ENCODE data around the gene SSNA1. TPM values are rescaled to one million over a fixed set of nuclear protein-coding genes. Genes with fewer than 3 reads are reported as not detected.

SSNA1 gene
- total and polyA plus RNA-seq, 2 donors: 74.9 to 85.2 TPM

DNA sequence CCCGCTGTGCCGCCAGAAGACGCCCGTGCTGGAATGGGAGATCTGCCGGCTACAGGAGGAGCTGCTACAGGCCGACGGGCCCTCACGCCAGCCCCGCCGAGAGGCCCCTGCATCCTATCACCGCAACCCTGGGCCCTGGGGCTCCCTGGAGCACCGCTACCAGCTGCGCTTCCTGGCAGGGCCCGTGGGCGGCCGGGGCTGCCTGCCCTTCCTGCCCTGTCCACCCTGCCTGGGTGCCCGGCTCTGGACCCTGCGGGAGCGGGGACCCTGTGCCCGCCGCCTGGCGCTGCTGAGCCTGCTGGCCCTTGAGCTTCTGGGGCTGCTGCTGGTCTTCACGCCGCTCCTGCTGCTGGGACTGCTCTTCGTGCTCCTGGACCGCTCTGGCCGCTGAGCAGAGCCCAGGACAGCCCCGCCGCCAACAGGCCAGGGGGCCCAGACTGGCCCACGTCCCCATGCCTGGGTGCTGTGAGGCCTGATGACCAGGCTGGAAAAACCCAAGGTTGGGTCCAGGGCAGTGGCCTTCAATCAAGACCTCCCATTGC lies 29.8 kb downstream of the SSNA1 start:
- Histone ChIP-seq H3K9me3 (ENCODE audit: control insufficient read depth in 2 of 2, insufficient read depth in 1 of 2, low read length in 1 of 2) (no peaks in the 10 kb centered on the region), H3K27me3 (ENCODE audit: control insufficient read depth in 2 of 2, insufficient read depth in 1 of 2, low read length in 1 of 2) (peaks cover 19 to 32% of the 10 kb centered on the region in 2 donors), H3K27ac (ENCODE audit: low read depth in 1 of 2, low read length in 1 of 2) (no peak overlapping the region), H3K36me3 (ENCODE audit: control insufficient read depth in 2 of 2, insufficient read depth in 2 of 2, low read length in 1 of 2) (peaks cover 23 to 31% of the 10 kb centered on the region in 2 donors), H3K4me3 (ENCODE audit: low read length in 2 of 2) (no peak overlapping the region), H3K4me1 (ENCODE audit: control insufficient read depth in 2 of 2, insufficient read depth in 2 of 2, low read length in 2 of 2) (peaks cover 7 to 14% of the 10 kb centered on the region in 2 donors)
- 97% methylated on average over 30 of the region's 30 CpGs for WGBS
- DNase-seq (ENCODE audit: low read depth in 6 of 9, low spot score in 9 of 9): no peak

DNA sequence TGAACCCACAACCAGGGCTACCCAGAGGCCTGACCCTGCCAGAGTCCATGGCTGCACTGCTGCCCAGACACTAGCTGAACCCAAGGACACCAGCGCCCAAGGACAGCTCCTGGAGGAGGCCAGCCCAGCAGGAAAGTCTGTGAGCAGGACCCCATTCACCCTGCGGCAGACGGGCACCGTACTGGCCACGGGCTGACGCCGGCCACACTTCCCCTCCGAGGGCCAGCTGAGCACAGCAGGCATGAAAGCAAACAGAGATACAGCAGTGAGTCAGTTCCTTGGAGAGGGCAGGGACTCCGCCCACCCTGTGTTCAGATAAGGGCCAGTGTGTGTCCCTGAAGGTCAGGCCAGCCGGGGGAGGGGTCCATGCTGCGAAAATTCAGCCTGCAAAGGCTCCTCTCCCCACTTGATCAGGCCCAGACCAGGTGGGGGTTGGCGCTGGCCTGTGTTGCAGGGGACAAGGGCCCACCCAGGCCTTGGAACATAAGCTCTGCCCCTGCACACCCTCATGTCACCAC lies 30.3 kb downstream of the SSNA1 start:
- Histone ChIP-seq H3K27ac (ENCODE audit: low read depth in 1 of 2, low read length in 1 of 2) (no peak overlapping the region), H3K36me3 (ENCODE audit: control insufficient read depth in 2 of 2, insufficient read depth in 2 of 2, low read length in 1 of 2) (peaks cover 20 to 30% of the 10 kb centered on the region in 2 donors), H3K4me1 (ENCODE audit: control insufficient read depth in 2 of 2, insufficient read depth in 2 of 2, low read length in 2 of 2) (peaks cover 10 to 14% of the 10 kb centered on the region in 2 donors), H3K9me3 (ENCODE audit: control insufficient read depth in 2 of 2, insufficient read depth in 1 of 2, low read length in 1 of 2) (no peaks in the 10 kb centered on the region), H3K27me3 (ENCODE audit: control insufficient read depth in 2 of 2, insufficient read depth in 1 of 2, low read length in 1 of 2) (peaks cover 19 to 32% of the 10 kb centered on the region in 2 donors), H3K4me3 (ENCODE audit: low read length in 2 of 2) (no peak overlapping the region)
- WGBS: 95% methylated on average over 12 of the region's 12 CpGs
- no peak for DNase-seq (ENCODE audit: low read depth in 6 of 9, low spot score in 9 of 9)

DNA sequence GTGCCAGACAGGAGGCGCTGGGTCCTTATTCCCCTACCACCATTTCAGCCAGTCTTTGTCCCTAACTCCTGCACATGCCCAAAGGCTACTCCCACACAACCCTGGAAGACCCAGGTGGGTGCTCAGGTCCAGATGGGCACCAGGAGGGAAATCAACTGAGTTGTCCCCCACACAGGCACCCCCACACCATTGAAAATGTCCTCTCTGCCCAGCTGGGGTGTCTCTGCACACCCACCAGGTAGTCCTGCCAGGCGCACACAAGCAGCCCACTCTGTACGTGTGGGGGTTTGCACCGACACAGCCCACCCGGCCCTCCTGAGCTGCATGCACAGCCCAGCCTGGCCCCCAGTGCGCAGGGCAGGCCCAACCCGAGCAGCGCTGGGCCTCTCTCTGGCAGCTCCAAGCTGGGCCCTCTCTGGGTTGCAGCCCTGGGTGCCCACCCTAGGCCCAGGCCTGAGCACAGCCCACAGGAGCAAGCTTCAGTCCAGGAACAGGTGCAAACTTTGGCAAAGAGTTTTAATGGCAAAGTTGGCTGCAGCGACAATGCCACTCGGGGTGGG lies 31.4 kb downstream of the SSNA1 start:
- WGBS: 98% methylated on average over 10 of the region's 10 CpGs
- Histone ChIP-seq H3K36me3 (ENCODE audit: control insufficient read depth in 2 of 2, insufficient read depth in 2 of 2, low read length in 1 of 2) (peaks cover 10 to 24% of the 10 kb centered on the region in 2 donors), H3K27me3 (ENCODE audit: control insufficient read depth in 2 of 2, insufficient read depth in 1 of 2, low read length in 1 of 2) (peaks cover 19 to 32% of the 10 kb centered on the region in 2 donors), H3K4me3 (ENCODE audit: low read length in 2 of 2) (no peak overlapping the region), H3K9me3 (ENCODE audit: control insufficient read depth in 2 of 2, insufficient read depth in 1 of 2, low read length in 1 of 2) (no peaks in the 10 kb centered on the region), H3K27ac (ENCODE audit: low read depth in 1 of 2, low read length in 1 of 2) (no peak overlapping the region), H3K4me1 (ENCODE audit: control insufficient read depth in 2 of 2, insufficient read depth in 2 of 2, low read length in 2 of 2) (peaks cover 14 to 17% of the 10 kb centered on the region in 2 donors)
- no peak for DNase-seq (ENCODE audit: low read depth in 6 of 9, low spot score in 9 of 9)

DNA sequence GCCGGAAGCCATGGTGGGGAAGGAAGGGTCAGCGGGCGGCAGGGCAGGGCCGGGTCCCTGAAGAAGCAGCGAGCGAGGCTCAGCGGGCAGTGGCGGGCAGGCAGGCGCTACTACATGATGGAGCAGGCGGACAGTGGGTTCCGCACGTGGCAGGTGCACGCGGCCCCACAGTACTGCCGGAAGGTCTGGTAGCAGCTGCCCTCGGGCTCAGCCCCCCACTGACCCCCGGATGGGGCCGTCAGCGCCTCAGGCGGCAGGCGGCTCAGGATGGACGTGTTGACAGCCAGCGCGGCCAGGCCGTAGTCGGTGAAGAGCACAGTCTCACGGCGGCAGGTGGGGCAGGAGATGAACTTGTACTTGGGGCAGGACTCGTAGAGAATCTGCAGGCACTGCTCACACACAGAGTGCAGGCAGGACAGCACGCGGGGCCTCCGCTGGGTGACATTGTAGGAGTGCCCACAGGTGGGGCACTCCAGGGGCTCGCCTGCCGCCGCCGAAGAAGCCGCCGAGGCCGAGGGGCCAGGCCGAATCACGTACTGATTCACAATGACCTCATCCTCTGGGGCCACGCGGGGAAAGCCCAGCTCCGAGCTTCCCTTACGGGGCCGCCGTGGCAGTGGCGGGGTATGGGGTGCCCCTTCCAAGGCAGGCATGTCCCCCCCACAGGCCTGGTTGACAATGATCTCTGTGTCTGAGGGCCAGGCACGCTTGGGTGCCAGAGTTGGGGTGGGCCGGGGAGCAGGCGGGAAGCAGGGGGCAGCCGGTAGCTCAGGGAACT lies 32.0 kb downstream of the SSNA1 start:
- no peaks in the 10 kb centered on the region for H3K9me3 ChIP-seq (ENCODE audit: control insufficient read depth in 2 of 2, insufficient read depth in 1 of 2, low read length in 1 of 2)
- H3K27ac ChIP-seq (ENCODE audit: low read depth in 1 of 2, low read length in 1 of 2): no peak overlapping the region
- DNase-seq (ENCODE audit: low read depth in 6 of 9, low spot score in 9 of 9): no peak
- peaks cover 8 to 17% of the 10 kb centered on the region in 2 donors for H3K36me3 ChIP-seq (ENCODE audit: control insufficient read depth in 2 of 2, insufficient read depth in 2 of 2, low read length in 1 of 2)
- H3K27me3 ChIP-seq (ENCODE audit: control insufficient read depth in 2 of 2, insufficient read depth in 1 of 2, low read length in 1 of 2): peaks cover 19 to 37% of the 10 kb centered on the region in 2 donors
- 97% methylated on average over 52 of the region's 52 CpGs for WGBS
- H3K4me3 ChIP-seq (ENCODE audit: low read length in 2 of 2): no peak overlapping the region
- peaks cover 14 to 17% of the 10 kb centered on the region in 2 donors for H3K4me1 ChIP-seq (ENCODE audit: control insufficient read depth in 2 of 2, insufficient read depth in 2 of 2, low read length in 2 of 2)

DNA sequence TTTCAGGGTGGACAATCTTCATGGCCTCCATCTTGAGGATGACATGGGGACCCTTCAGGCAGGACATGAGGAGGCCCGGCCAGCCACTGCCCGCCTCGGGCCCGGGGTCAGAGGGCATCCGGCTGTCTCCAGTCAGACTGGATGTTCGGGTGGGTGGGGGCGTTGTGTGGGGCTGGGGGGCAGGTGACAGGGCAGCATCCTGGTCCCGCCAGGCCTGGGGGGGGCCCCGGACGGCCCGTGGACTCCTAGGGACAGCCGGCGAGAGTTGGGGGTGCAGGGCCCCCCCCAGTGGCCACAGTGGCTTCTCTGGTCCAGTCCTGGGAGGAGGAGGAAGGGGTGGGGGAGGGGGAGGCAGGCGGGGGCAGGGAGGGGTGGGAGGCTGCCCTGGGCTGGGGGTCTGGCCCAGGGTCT lies 32.6 kb downstream of the SSNA1 start:
- WGBS: 95% methylated on average over 14 of the region's 14 CpGs
- Histone ChIP-seq H3K9me3 (ENCODE audit: control insufficient read depth in 2 of 2, insufficient read depth in 1 of 2, low read length in 1 of 2) (no peaks in the 10 kb centered on the region), H3K36me3 (ENCODE audit: control insufficient read depth in 2 of 2, insufficient read depth in 2 of 2, low read length in 1 of 2) (peaks cover 4 to 12% of the 10 kb centered on the region in 2 donors), H3K27me3 (ENCODE audit: control insufficient read depth in 2 of 2, insufficient read depth in 1 of 2, low read length in 1 of 2) (peaks cover 19 to 39% of the 10 kb centered on the region in 2 donors), H3K4me3 (ENCODE audit: low read length in 2 of 2) (no peak overlapping the region), H3K4me1 (ENCODE audit: control insufficient read depth in 2 of 2, insufficient read depth in 2 of 2, low read length in 2 of 2) (peaks cover 14 to 17% of the 10 kb centered on the region in 2 donors), H3K27ac (ENCODE audit: low read depth in 1 of 2, low read length in 1 of 2) (no peak overlapping the region)
- no peak for DNase-seq (ENCODE audit: low read depth in 6 of 9, low spot score in 9 of 9)

DNA sequence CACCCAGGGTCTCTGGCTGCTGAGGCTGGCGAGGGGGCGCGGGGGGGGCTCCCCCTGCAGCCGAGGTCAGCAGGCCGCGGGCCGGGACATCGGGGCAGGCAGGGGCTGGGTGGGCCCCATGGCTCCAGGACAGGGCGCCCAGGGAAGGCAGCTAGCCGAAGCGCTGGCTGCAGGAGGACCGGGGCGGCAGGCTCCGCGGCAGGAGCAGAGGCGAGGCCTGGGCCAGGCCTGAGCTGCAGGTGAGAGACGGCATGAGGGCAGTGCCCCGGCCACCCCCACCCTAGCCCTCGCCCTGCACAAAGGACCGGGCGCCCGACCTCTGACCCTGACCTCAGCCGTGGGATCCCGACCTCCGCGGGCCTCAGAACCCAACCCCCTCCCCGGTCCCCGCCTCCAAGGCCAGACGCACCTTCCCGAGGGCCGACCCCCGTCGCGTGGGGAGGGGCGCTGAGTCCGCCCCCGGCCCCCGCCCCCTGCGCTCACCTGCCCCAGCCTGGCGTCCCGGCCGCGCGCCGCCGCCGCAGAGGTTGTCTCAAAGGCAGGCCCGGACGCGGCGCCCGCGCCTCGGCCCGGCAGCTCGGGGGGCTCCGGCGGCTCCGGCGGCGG lies 33.1 kb downstream of the SSNA1 start:
- no peak for DNase-seq (ENCODE audit: low read depth in 6 of 9, low spot score in 9 of 9)
- peaks cover 19 to 44% of the 10 kb centered on the region in 2 donors for H3K27me3 ChIP-seq (ENCODE audit: control insufficient read depth in 2 of 2, insufficient read depth in 1 of 2, low read length in 1 of 2)
- H3K4me1 ChIP-seq (ENCODE audit: control insufficient read depth in 2 of 2, insufficient read depth in 2 of 2, low read length in 2 of 2): peaks cover 14 to 17% of the 10 kb centered on the region in 2 donors
- peaks cover 3 to 6% of the 10 kb centered on the region in 2 donors for H3K36me3 ChIP-seq (ENCODE audit: control insufficient read depth in 2 of 2, insufficient read depth in 2 of 2, low read length in 1 of 2)
- H3K9me3 ChIP-seq (ENCODE audit: control insufficient read depth in 2 of 2, insufficient read depth in 1 of 2, low read length in 1 of 2): no peaks in the 10 kb centered on the region
- no peak overlapping the region for H3K27ac ChIP-seq (ENCODE audit: low read depth in 1 of 2, low read length in 1 of 2)
- peak overlapping the region in 1 of 2 donors; percentile 68 for H3K4me3 ChIP-seq (ENCODE audit: low read length in 2 of 2)
- 14% methylated on average over 61 of the region's 61 CpGs for whole genome bisulfite sequencing

DNA sequence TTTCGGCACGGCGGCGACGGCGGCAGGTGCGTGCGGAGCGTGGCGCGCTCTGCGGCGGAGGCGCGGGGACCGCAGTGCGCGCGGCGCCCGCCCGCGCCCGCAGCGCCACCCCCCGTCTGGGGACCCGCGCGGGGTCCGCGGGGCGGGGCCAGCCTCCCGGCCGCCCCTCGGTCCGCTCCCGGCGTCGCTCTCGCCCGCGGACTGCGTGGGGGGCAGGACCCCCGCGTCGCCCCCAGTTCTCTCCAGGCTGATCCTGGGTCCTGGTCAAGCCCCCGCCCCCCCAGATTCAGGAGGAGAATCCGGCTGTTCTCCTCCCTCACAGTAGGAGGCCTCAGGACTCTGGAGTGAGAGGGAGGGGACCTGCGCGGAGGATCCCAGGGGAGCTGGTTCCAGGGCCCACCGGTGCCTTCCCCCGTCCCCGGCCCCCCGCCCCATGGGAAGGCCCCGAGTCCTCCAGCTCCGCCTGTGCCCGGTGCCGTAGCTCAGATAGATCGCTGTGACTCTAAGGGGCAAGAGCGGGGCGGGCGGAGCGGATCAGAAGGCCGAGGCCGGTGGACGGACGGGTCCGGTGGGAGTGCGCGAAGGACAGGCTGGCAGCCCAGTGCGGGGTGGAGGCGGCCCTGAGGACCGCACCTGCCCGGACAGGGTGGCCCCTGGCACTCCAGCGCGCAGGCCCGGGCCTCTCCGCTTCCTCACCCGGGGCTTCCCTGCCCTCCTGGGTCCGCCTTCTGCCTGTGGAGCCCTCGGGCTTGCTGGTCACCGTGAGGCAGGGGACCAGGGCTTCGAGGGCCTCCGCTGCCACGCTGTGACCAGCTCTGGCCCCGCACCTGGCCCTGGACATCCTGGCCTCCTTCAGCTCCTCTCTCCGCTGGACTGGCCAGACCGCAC lies 34.0 kb downstream of the SSNA1 start, which contains the start of gene RNF208:
Gene RNF208 (minus strand): TSS at position 51 of the 888 bp plus-strand sequence. CDS start 1,028 bp downstream, outside the sequence.
- no peaks in the 10 kb centered on the region for H3K9me3 ChIP-seq (ENCODE audit: control insufficient read depth in 2 of 2, insufficient read depth in 1 of 2, low read length in 1 of 2)
- H3K27me3 ChIP-seq (ENCODE audit: control insufficient read depth in 2 of 2, insufficient read depth in 1 of 2, low read length in 1 of 2): peaks cover 23 to 52% of the 10 kb centered on the region in 2 donors
- H3K4me1 ChIP-seq (ENCODE audit: control insufficient read depth in 2 of 2, insufficient read depth in 2 of 2, low read length in 2 of 2): peaks cover 17% of the 10 kb centered on the region in 2 donors
- DNase-seq (ENCODE audit: low read depth in 6 of 9, low spot score in 9 of 9): no peak
- peak within 1 kb of the TSS; percentile 43 to 92 for H3K27ac ChIP-seq (ENCODE audit: low read depth in 1 of 2, low read length in 1 of 2)
- peaks cover 0 to under 1% of the 10 kb centered on the region in 2 donors for H3K36me3 ChIP-seq (ENCODE audit: control insufficient read depth in 2 of 2, insufficient read depth in 2 of 2, low read length in 1 of 2)
- peak within 1 kb of the TSS; percentile 68 to 82 for H3K4me3 ChIP-seq (ENCODE audit: low read length in 2 of 2)
- WGBS: 4% methylated on average over 88 of the region's 88 CpGs

Measured in thymus (tissue), 11 donors.